ENCODE results near the gene DHRS12. TPM values are rescaled to one million over a fixed set of nuclear protein-coding genes. Genes with fewer than 3 reads are reported as not detected.
A peak's percentile ranks its signal among the peaks of the same experiment; 100 is the strongest.

DHRS12 gene
- total and polyA plus RNA-seq, 8 donors = 13.8 to 39.4 (median 26.5) TPM

DNA sequence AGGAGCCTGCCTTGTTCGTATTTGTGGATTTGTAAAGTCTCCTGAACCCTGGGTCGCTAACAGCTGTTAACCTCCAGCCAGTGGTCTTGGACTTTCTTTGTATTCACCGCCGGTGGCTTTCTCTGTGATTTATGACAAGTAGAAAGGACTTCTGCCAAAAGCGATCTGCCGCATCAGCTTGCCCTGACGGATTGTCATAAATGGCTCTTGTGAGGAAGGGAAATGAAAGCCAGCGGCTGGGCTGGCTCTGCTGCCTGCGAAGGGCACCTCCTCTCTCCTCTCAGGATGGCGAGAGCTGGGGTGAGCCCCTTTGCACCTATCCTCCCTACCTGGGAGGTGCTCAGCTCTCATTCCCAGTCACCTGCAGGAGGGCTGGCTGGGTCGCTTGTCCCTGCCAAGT is 25.6 kb downstream of the DHRS12 start:
- FAIRE-seq (no peak), DNase-seq (peak in 5 of 6 donors; percentile 42 to 78 (median 52)), ATAC-seq (peak in 3 of 4 donors; percentile 7 to 30 (median 27))
- no peaks in the 10 kb centered on the region for H3K27me3 ChIP-seq
- H3K4me1 ChIP-seq = peaks cover 51 to 58% (median 58%) of the 10 kb centered on the region in 3 donors
- 10 to 11% methylated on average over 10 to 11 of the region's 11 CpGs for WGBS, 2 donors
- no peaks in the 10 kb centered on the region for H3K9me3 ChIP-seq
- intact Hi-C loops (cut with DNase I) = no loop called here
- TF ChIP-seq, protein P1, sequence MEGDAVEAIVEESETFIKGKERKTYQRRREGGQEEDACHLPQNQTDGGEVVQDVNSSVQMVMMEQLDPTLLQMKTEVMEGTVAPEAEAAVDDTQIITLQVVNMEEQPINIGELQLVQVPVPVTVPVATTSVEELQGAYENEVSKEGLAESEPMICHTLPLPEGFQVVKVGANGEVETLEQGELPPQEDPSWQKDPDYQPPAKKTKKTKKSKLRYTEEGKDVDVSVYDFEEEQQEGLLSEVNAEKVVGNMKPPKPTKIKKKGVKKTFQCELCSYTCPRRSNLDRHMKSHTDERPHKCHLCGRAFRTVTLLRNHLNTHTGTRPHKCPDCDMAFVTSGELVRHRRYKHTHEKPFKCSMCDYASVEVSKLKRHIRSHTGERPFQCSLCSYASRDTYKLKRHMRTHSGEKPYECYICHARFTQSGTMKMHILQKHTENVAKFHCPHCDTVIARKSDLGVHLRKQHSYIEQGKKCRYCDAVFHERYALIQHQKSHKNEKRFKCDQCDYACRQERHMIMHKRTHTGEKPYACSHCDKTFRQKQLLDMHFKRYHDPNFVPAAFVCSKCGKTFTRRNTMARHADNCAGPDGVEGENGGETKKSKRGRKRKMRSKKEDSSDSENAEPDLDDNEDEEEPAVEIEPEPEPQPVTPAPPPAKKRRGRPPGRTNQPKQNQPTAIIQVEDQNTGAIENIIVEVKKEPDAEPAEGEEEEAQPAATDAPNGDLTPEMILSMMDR (IDR thresholded peaks at IDR 0.05) = no peak
- peak overlapping the region; percentile 56 to 88 (median 72) for H3K27ac ChIP-seq
- H3K4me3 ChIP-seq = peak overlapping the region in 1 of 4 donors; percentile 2
- H3K36me3 ChIP-seq = no peaks in the 10 kb centered on the region

DNA sequence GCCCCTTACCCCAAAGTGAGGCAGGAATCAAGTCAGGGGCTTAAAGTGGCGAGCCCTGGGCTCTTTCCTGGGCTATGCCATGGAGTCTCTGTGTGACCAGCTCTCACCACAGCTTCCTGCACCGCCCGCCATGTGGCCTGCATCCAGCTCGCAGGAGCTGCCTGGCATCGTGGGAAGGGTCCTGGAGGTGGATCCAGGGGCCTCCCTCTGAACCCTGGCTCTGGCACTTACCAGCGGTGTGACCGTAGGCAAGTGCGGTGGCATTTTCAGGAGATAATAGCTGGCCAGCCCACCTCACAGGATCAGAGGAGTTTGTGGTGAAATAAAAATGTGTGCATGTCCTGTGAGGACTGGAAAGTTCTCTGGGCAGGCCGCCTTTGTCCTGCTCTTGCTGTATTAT is 26.0 kb downstream of the DHRS12 start:
- Histone ChIP-seq H3K27ac (peak overlapping the region; percentile 56 to 88 (median 72)), H3K4me3 (peak overlapping the region in 1 of 4 donors; percentile 2), H3K36me3 (no peaks in the 10 kb centered on the region), H3K27me3 (no peaks in the 10 kb centered on the region), H3K9me3 (no peaks in the 10 kb centered on the region), H3K4me1 (peaks cover 46 to 53% (median 53%) of the 10 kb centered on the region in 3 donors)
- intact Hi-C loops (cut with DNase I) = no loop called here
- ATAC-seq (no peak), FAIRE-seq (no peak), DNase-seq (peak in 4 of 6 donors; percentile 37 to 76 (median 44))
- 40 to 56% methylated on average over 9 of the region's 9 CpGs for WGBS, 2 donors
- TF ChIP-seq, protein P1 (IDR thresholded peaks at IDR 0.05) = no peak

DNA sequence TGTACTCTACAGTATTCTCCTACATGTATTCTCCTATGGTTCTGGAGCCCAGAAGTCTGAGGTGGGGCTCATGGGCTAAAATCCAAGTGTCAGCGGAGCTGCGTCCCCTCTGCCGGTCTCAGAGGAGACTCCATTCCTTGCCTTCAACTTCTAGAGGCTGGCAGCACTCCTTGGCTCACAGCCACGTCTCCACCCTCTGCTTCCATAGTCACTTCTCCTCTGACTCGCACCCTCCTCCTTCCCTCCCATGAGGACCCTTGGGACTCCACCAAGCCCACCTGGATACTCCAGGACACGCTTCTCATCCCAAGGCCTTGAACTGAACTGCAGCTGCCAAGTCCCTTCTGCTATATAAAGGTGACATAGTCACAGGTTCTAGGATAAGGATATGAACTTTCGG is 27.8 kb downstream of the DHRS12 start:
- Histone ChIP-seq H3K4me3 (peak overlapping the region in 1 of 4 donors; percentile 9), H3K36me3 (no peaks in the 10 kb centered on the region), H3K27ac (peak overlapping the region in 2 of 4 donors; percentile 84 to 88), H3K4me1 (peaks cover 41 to 53% (median 48%) of the 10 kb centered on the region in 3 donors), H3K27me3 (no peaks in the 10 kb centered on the region), H3K9me3 (no peaks in the 10 kb centered on the region)
- peak in 4 of 6 donors; percentile 53 to 71 (median 62) for DNase-seq
- TF ChIP-seq, protein P1 (IDR thresholded peaks at IDR 0.05) = no peak
- intact Hi-C loops (cut with DNase I) = no loop called here
- FAIRE-seq = no peak
- WGBS, 2 donors = 49 to 52% methylated on average over 7 of the region's 7 CpGs
- no peak for ATAC-seq

DNA sequence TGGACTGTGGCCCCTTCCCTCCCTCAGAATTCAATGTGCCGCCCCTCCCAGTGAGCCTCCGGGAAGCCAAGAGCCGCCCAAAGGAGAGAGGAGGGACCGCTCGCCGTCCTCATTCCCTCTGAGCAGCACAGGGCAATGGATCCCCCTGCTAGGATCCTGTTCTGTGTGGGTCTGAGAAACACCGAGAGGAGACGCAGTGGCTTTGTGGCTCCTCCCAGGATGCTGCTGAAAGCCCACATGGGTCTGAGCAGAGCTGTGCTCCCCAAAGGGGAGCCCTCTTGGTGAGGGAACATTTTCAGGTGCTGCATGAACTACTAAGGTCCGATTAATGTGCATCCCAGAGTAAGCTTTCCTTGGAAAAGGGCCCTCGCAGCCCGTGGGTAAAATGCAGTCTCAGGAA is 30.4 kb downstream of the DHRS12 start:
- whole genome bisulfite sequencing, 2 donors = 91 to 93% methylated on average over 11 of the region's 11 CpGs
- H3K27ac ChIP-seq = peak overlapping the region in 1 of 4 donors; percentile 90
- peaks cover 52 to 54% (median 52%) of the 10 kb centered on the region in 3 donors for H3K4me1 ChIP-seq
- intact Hi-C loops (cut with DNase I) = no loop called here
- no peaks in the 10 kb centered on the region for H3K36me3 ChIP-seq
- DNase-seq (no peak), FAIRE-seq (no peak), ATAC-seq (no peak)
- H3K4me3 ChIP-seq = no peak overlapping the region
- TF ChIP-seq, protein P1 (IDR thresholded peaks at IDR 0.05) = no peak
- H3K9me3 ChIP-seq = no peaks in the 10 kb centered on the region
- no peaks in the 10 kb centered on the region for H3K27me3 ChIP-seq

DNA sequence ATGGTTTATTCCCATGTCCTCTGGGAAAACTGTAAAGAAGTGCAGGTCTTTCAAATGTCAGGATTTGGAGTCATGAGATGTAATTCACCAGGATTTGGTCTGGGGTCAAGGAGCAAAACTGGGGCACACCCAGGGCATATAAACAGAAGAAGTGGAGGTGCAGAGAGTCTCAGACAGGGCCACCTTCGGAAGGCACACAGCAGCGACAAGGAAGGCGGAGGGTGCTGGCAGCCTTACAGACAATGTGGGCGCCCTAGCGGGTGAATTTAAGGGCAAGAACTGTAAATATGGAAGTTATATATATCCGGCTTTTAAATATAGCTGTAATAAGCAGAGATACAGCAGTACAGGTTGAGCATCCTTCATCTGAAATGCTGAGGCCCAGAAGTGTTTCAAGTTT is 31.2 kb downstream of the DHRS12 start:
- Histone ChIP-seq H3K27me3 (no peaks in the 10 kb centered on the region), H3K4me1 (peaks cover 45 to 47% (median 46%) of the 10 kb centered on the region in 3 donors), H3K4me3 (no peak overlapping the region), H3K36me3 (no peaks in the 10 kb centered on the region), H3K9me3 (no peaks in the 10 kb centered on the region), H3K27ac (peak overlapping the region; percentile 84 to 93 (median 90))
- TF ChIP-seq, protein P1 (IDR thresholded peaks at IDR 0.05) = no peak
- ATAC-seq = no peak
- intact Hi-C loops (cut with DNase I) = no loop called here
- 73 to 81% methylated on average over 6 of the region's 6 CpGs for WGBS, 2 donors
- no peak for DNase-seq
- no peak for FAIRE-seq

Measured in pancreas (tissue), 10 donors.